Gastrocnemius medialis (tissue), 4 donors: ENCODE measurements around the gene PTGR3. TPM values are rescaled to one million over a fixed set of nuclear protein-coding genes. Genes with fewer than 3 reads are reported as not detected.
A peak's percentile ranks its signal among the peaks of the same experiment; 100 is the strongest.

Experiments
- ATAC-seq, 2 donors: fragments of 150-250 bp; one replicate each; pipeline ENCODE4 v1.9.1; 2016
- DNase-seq, 2 donors: peaks; one replicate each; pipeline ENCODE4 v3.0.0-alpha.2; 2019
- H3K27ac ChIP-seq, 4 donors: fragments of 200-600 bp; sonication (generic); 1 replicate in 1 of 4; 2 replicates in 3 of 4; pipeline ENCODE4 v1.5.1; 2016 to 2018; ENCODE audit warnings: mild to moderate bottlenecking in 2 of 4, moderate library complexity in 1 of 4
- H3K27me3 ChIP-seq, 3 donors: fragments of 200-600 bp; sonication (generic) in 2 of 3; 1 replicate in 1 of 3; 2 replicates in 2 of 3; pipeline versions ENCODE4 v1.5.1 to v1.6.0; 2016 to 2019; ENCODE audit warnings: mild to moderate bottlenecking in 1 of 3, moderate library complexity in 1 of 3
- H3K36me3 ChIP-seq, 2 donors: fragments of 200-600 bp; sonication (generic) in 1 of 2; one replicate each; pipeline ENCODE4 v1.5.1; 2017 to 2018
- H3K4me1 ChIP-seq, 2 donors: fragments of 200-600 bp; sonication (generic) in 1 of 2; one replicate each; pipeline ENCODE4 v1.5.1; 2016 to 2017; ENCODE audit warnings: mild to moderate bottlenecking in 2 of 2
- H3K4me3 ChIP-seq, 4 donors: fragments of 200-600 bp; sonication (generic) in 3 of 4; 1 replicate in 1 of 4; 2 replicates in 3 of 4; pipeline ENCODE4 v1.5.1; 2016 to 2019; ENCODE audit warnings: mild to moderate bottlenecking in 2 of 4
- H3K9me3 ChIP-seq, 3 donors: fragments of 200-600 bp; sonication (generic) in 2 of 3; 1 replicate in 1 of 3; 2 replicates in 2 of 3; pipeline ENCODE4 v1.5.1; 2016 to 2019
- CTCF ChIP-seq, 5 experiments: fragments of 450-650 bp in 3 of 5; fragments of 200-600 bp in 2 of 5; sonication (generic) in 2 of 5; IDR thresholded peaks in 4 of 5; conservative IDR thresholded peaks in 1 of 5; 1 replicate in 4 of 5; 2 replicates in 1 of 5; pipeline ENCODE4 v1.5.1; 2016 to 2019; ENCODE audit warnings: antibody characterized with exemption in 5 of 5, mild to moderate bottlenecking in 3 of 5, moderate library complexity in 3 of 5
- POLR2A ChIP-seq, 2 donors: fragments of 450-650 bp; IDR thresholded peaks; one replicate each; pipeline ENCODE4 v1.6.1; 2017; ENCODE audit warnings: antibody characterized with exemption in 2 of 2, mild to moderate bottlenecking in 2 of 2, moderate library complexity in 2 of 2
- in situ Hi-C, 4 donors: fragments of 200-750 bp; cut with MboI; loops; one replicate each; pipeline versions ENCODE4 v1.15.0 to v1.8.0; 2017; ENCODE audit warnings: low sequenced_read_pairs in 4 of 4
- intact Hi-C: fragments of 100-400 bp; cut with DNase I; formaldehyde crosslinking; loops from one replicate; pipeline ENCODE4 v1.15.1; 2023; ENCODE audit warnings: low total_unique reads
- total RNA-seq, 4 donors: library from RNA; depleted of rRNA; stranded (reverse); fragments of >200 nt; gene quantifications; one replicate each; pipeline versions ENCODE4 v1.1.0 to v1.2.3, GENCODE V29; 2016

PTGR3 gene
- total RNA-seq, 4 donors from 2014 or later: 25.7 to 34.0 (median 29.9) TPM

- no peak for ATAC-seq
- Histone ChIP-seq H3K27me3 (no peaks in the 10 kb centered on the region), H3K4me1 (peaks cover 16 to 18% of the 10 kb centered on the region in 2 donors), H3K4me3 (no peak overlapping the region), H3K9me3 (no peaks in the 10 kb centered on the region), H3K36me3 (no peaks in the 10 kb centered on the region), H3K27ac (no peak overlapping the region)
- intact Hi-C loops: loop anchor here (2.0 to 10.0 kb wide), 3 partner anchors 32 to 310 kb away; no protein-coding TSS in a partner anchor
- no peak for DNase-seq
- TF ChIP-seq POLR2A (IDR thresholded peaks at IDR 0.05) (no peak), CTCF (IDR thresholded peaks at IDR 0.05 in 4 of 5, conservative IDR thresholded peaks at IDR 0.05 in 1 of 5) (no peak)
- in situ Hi-C loops: loop anchor here in 2 of 4 donors (25.0 kb wide), 1 partner anchor 298 kb away; no protein-coding TSS in a partner anchor
Measured at GRCh38 chr18:75164479-75164878, 44.5 kb downstream of the PTGR3 start.

GRCh38 chr18:75163736-75164135 lies 45.2 kb downstream of the PTGR3 start:
- DNase-seq: no peak
- in situ Hi-C loops: loop anchor here in 2 of 4 donors (25.0 kb wide), 1 partner anchor 299 kb away; no protein-coding TSS in a partner anchor
- H3K27me3 ChIP-seq: no peaks in the 10 kb centered on the region

DNA sequence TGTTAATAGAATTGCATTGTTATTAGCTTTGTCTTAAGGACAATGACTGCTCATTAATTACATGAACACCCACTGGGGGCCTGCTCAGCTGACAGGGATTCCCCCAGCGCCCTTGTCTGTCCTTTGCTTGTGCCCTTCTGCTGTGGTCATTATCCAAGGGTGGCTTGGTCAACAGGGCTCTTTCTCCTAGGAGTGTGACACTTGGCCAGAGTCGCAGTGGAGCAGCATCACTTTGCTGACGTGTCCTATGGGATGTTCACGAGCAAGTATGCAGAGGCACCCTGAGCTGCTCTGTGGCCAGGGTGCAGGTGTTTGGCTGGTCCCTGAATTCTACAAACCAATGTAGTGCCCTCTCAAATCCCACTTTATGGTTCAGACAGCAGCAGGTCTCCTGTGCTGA lies 46.0 kb downstream of the PTGR3 start:
- Histone ChIP-seq H3K4me3 (no peak overlapping the region), H3K36me3 (no peaks in the 10 kb centered on the region), H3K27ac (no peak overlapping the region), H3K27me3 (no peaks in the 10 kb centered on the region), H3K9me3 (no peaks in the 10 kb centered on the region), H3K4me1 (peaks cover 16 to 18% of the 10 kb centered on the region in 2 donors)
- no peak for DNase-seq
- no peak for ATAC-seq
- in situ Hi-C loops (loop anchor here in 2 of 4 donors (25.0 kb wide), 1 partner anchor 299 kb away; no protein-coding TSS in a partner anchor), intact Hi-C loops (loop anchor here (5.0 to 10.0 kb wide), 2 partner anchors 39 to 312 kb away; no protein-coding TSS in a partner anchor)
- TF ChIP-seq CTCF (IDR thresholded peaks at IDR 0.05 in 4 of 5, conservative IDR thresholded peaks at IDR 0.05 in 1 of 5): no peak
- no peak for TF ChIP-seq POLR2A (IDR thresholded peaks at IDR 0.05)

More at GRCh38 chr18:75163736-75164135, 45.2 kb downstream of the PTGR3 start:
- ATAC-seq: no peak
- intact Hi-C loops: loop anchor here (2.0 to 10.0 kb wide), 3 partner anchors 31 to 311 kb away; no protein-coding TSS in a partner anchor
- Histone ChIP-seq H3K36me3 (no peaks in the 10 kb centered on the region), H3K4me3 (no peak overlapping the region), H3K27ac (no peak overlapping the region), H3K4me1 (peaks cover 16 to 18% of the 10 kb centered on the region in 2 donors), H3K9me3 (no peaks in the 10 kb centered on the region)
- TF ChIP-seq CTCF (IDR thresholded peaks at IDR 0.05 in 4 of 5, conservative IDR thresholded peaks at IDR 0.05 in 1 of 5) (no peak), POLR2A (IDR thresholded peaks at IDR 0.05) (no peak)

DNA sequence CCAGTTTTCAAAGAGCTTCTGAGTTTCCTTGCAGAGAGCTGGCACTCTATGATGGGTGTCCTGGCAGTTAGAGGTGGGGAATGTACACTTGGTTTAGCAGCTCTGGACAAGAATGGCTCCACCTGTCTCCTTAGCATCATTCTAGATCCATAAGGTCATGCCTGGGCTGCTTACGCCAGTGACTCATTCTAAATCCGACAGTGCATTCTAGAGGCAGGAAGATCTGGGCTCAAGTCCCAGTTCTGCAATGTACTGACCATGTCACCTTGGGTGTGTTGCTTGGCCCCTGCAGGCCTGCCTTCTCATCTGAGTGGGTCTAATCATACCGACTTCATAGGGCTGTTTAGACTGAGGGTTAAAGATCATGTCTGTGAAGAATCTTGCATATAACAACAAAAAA lies 46.5 kb downstream of the PTGR3 start:
- ATAC-seq (peak; percentile 96 to 97), DNase-seq (peak; percentile 58 to 72)
- intact Hi-C loops: loop anchor here (5.0 to 10.0 kb wide), 2 partner anchors 40 to 312 kb away; no protein-coding TSS in a partner anchor
- H3K36me3 ChIP-seq: no peaks in the 10 kb centered on the region
- no peaks in the 10 kb centered on the region for H3K9me3 ChIP-seq
- H3K27ac ChIP-seq: peak overlapping the region in 3 of 4 donors; percentile 20 to 36 (median 32)
- in situ Hi-C loops: loop anchor here in 2 of 4 donors (25.0 kb wide), 1 partner anchor 300 kb away; no protein-coding TSS in a partner anchor
- H3K27me3 ChIP-seq: no peaks in the 10 kb centered on the region
- no peak for TF ChIP-seq POLR2A (IDR thresholded peaks at IDR 0.05)
- TF ChIP-seq CTCF (IDR thresholded peaks at IDR 0.05 in 4 of 5, conservative IDR thresholded peaks at IDR 0.05 in 1 of 5): no peak
- peaks cover 16 to 18% of the 10 kb centered on the region in 2 donors for H3K4me1 ChIP-seq
- no peak overlapping the region for H3K4me3 ChIP-seq
